ENCODE measurements around the gene PLXNB2.
A peak's percentile ranks its signal among the peaks of the same experiment; 100 is the strongest.

PLXNB2 gene

DNA sequence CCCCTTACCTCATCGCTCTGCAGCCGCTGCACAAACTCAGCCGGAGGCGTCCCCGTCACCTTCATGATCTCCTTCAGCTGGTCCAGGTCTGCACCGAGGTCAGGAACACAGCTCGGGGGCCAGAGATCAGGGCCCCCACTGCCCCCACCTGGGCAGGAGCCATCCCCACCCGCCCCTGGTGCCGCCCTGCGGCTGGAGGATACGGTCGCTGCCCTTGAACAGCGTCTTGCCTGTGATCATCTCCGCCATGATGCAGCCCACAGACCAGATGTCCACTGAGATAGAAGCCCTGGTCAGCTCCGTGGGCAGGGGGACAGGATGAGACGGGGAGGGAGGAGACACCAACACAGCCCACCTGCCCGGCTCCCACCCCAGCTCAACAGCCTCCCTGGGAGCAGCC lies 51.8 kb downstream of the PLXNB2 start:
- TF ChIP-seq, protein P1, sequence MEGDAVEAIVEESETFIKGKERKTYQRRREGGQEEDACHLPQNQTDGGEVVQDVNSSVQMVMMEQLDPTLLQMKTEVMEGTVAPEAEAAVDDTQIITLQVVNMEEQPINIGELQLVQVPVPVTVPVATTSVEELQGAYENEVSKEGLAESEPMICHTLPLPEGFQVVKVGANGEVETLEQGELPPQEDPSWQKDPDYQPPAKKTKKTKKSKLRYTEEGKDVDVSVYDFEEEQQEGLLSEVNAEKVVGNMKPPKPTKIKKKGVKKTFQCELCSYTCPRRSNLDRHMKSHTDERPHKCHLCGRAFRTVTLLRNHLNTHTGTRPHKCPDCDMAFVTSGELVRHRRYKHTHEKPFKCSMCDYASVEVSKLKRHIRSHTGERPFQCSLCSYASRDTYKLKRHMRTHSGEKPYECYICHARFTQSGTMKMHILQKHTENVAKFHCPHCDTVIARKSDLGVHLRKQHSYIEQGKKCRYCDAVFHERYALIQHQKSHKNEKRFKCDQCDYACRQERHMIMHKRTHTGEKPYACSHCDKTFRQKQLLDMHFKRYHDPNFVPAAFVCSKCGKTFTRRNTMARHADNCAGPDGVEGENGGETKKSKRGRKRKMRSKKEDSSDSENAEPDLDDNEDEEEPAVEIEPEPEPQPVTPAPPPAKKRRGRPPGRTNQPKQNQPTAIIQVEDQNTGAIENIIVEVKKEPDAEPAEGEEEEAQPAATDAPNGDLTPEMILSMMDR (IDR thresholded peaks at IDR 0.05; ENCODE audit: borderline replicate concordance, insufficient read depth, low read depth, low read length) = no peak
- H3K4me3 ChIP-seq (ENCODE audit: low read depth, low read length) = no peak overlapping the region

DNA sequence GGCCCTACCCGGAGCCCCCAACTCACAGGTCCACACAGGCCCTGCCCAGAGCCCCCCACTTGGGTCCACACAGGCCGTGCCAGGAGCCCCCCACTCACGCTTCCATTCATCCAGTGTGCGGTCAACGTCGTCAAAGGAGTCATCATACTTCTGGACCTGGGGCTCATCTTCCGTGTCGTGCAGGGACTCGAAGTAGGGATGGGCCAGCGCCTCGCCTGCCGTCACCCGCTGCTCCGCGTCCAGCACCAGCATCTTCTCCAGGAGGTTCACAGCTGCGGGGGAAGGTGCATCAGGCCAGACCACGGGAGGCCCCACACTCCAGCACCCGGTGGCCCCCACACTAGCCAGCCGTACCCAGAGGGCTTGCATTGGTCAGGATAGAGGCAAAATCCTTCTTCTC lies 52.3 kb downstream of the PLXNB2 start:
- no peak overlapping the region for H3K4me3 ChIP-seq (ENCODE audit: low read depth, low read length)
- TF ChIP-seq, protein P1 (IDR thresholded peaks at IDR 0.05; ENCODE audit: borderline replicate concordance, insufficient read depth, low read depth, low read length) = no peak

DNA sequence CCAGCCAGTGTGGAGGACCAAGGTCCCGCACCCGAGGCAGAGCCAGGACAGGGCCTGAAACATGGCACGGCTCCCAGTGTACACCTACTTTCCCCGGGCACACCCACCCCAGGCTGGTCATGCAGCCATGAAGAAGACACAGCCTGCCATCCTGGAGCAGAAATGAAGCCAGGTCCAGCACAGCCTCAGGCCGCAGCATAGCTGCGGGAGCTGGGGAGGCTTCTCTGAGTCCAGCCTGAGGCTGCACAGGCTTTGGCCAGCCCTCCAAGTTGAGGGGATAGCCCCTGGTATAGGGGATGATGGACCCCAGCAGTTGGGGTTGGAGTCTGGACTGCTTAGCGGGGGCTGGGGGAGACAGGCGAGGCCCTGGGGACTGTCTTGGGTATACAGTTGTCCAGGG lies 53.5 kb downstream of the PLXNB2 start:
- no peak overlapping the region for H3K4me3 ChIP-seq (ENCODE audit: low read depth, low read length)
- TF ChIP-seq, protein P1 (IDR thresholded peaks at IDR 0.05; ENCODE audit: borderline replicate concordance, insufficient read depth, low read depth, low read length) = no peak

DNA sequence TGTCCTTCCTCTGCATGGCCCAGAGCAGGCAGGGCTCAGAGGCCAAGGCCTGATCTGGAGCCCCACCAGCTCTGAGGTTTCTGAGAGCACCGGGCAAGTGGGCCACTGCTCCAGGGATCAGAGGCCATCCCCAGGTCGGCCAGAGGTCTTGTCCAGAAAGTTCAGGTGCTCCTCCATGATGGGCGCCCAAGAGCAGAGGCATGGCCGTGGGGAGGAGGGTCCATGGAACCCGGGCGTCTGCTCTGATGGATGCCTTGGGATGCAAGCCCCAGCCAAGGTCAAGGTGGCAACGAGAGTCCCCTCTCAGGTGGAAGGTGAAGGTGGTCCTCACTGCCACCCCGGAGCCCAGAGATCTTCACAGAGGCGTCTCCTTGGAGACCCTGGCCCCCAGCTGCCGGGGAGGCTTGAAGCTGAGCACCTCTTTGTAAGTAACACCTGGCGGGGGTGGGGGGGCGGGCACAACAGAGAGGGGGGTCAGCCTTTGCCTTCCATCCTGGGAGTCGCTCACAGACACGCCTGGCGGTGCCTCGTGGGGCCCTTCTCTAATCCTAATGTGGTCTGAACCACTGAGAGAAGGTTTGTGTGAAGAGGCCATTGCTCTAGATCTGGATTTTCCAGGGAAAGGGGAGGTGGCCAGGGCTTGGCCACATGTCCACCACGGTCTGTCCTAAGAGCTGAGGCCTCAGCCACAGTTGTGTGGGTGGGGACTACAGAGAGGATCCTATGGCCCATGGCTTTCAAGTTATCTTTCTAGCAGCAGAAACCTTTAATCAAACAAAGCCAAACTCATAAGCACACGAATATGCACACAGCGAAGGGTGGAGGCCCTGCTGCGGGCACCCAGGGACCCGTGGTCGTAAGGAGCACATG lies 54.2 kb downstream of the PLXNB2 start:
- TF ChIP-seq, protein P1 (IDR thresholded peaks at IDR 0.05; ENCODE audit: borderline replicate concordance, insufficient read depth, low read depth, low read length) = no peak
- H3K4me3 ChIP-seq (ENCODE audit: low read depth, low read length) = no peak overlapping the region

DNA sequence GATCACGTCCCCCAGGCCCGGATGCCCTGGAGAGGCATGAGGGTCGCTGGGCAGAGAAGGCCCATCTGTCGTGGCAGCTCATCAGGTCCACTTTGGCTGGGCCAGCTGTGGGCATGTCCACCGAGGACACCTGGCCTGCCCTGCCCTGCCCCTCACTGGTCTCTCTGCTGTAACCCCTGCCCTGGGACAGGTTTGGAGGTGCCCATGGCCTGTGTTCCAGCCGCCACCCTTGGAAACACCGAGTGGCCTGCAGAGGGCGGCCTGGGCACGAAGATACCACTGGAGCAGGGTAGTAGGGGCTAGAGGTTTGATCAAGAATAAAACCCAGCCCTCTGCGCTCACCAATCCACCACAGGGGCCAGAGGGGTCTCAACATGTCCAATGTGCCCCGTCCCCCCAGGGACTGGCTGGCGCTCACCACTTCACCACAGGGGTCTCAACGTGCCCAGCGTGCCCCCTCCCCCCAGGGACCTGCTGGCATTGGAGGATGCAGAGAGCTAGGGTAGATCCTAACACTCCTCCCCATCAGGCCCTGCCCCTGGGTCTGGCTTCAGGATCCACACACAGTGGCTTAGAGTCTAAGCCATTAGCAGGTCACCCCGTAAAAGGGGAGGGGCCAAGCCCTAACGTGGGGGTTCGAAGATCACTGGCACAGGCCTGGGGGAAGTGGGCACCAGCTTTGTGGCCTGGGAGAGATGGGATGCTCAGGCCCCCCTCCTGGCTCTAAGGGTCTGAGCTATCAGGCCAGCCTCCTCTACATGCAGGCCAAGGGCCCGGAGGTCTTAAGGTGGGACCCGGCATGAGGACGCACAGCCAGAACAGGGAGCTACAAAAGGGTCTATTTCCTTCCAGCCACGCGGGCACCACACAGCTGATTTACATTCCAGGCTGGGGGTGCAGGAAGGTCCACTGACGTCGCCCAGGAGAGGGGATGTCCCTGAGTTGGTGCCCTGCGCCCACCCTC lies 55.1 kb downstream of the PLXNB2 start:
- TF ChIP-seq, protein P1 (IDR thresholded peaks at IDR 0.05; ENCODE audit: borderline replicate concordance, insufficient read depth, low read depth, low read length) = peak; percentile 67
- no peak overlapping the region for H3K4me3 ChIP-seq (ENCODE audit: low read depth, low read length)

DNA sequence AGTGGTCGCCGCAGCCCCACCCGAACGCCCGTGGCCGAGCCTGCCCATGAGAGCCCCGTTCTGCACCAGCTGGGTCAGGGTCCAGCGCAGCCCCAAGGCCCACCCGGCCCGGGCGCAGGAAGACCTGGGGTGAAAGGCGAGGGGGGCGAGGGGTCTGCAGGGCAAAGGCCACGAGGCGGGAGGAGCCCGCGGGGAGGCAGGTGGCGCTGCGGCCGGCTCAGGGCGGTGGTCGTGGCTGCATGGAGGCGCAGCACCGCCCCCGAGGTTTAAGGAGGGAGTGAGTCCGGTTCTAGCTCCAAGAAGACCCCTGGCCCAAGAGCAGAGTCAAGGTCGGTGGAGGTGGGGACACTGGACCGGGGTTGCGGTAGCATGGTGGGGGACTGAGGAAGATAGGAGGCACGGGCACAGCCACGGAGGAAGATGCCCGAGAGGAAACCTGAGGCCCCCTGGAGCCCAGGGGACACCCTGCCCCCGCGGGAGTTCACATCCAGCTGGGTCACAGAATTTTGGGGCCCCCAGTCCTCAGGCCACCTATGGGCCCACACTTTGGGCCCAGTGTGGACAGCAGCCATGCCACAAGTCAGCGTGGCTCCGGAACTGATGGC lies 55.9 kb downstream of the PLXNB2 start:
- TF ChIP-seq, protein P1 (IDR thresholded peaks at IDR 0.05; ENCODE audit: borderline replicate concordance, insufficient read depth, low read depth, low read length) = no peak
- H3K4me3 ChIP-seq (ENCODE audit: low read depth, low read length) = peak overlapping the region; percentile 90
